Left lung (tissue), 10 donors: Measurements from ENCODE around the gene E2F3. TPM values are rescaled to one million over a fixed set of nuclear protein-coding genes. Genes with fewer than 3 reads are reported as not detected.

Experiments used
- ATAC-seq: fragments of 200-7000 bp; cut with Tn5 transposase; one replicate; pipeline ENCODE4 v1.9.1; 2020; ENCODE audit warnings: moderate library complexity
- DNase-seq, 4 donors: peaks; one replicate each; pipeline ENCODE4 v3.0.0-alpha.2; 2013 to 2020
- H3K27ac ChIP-seq, 2 donors: fragments of 200-600 bp; sonication (generic) in 1 of 2; one replicate each; pipeline versions ENCODE4 v1.5.0 to v1.8.0; 2020 to 2021
- H3K27me3 ChIP-seq, 2 donors: fragments of 200-600 bp; sonication (generic) in 1 of 2; one replicate each; pipeline versions ENCODE4 v1.5.0 to v1.8.0; 2020 to 2021
- H3K36me3 ChIP-seq, 2 donors: fragments of 200-600 bp; sonication (generic) in 1 of 2; one replicate each; pipeline versions ENCODE4 v1.5.0 to v1.8.0; 2020 to 2021
- H3K4me1 ChIP-seq, 2 donors: fragments of 200-600 bp; one replicate each; pipeline ENCODE4 v1.8.0; 2021
- H3K4me3 ChIP-seq, 2 donors: fragments of 200-600 bp; sonication (generic) in 1 of 2; one replicate each; pipeline versions ENCODE4 v1.5.0 to v1.8.0; 2020 to 2021; ENCODE audit warnings: mild to moderate bottlenecking in 1 of 2
- H3K9me3 ChIP-seq, 2 donors: fragments of 200-600 bp; sonication (generic) in 1 of 2; one replicate each; pipeline versions ENCODE4 v1.5.0 to v1.8.0; 2020 to 2021
- intact Hi-C, 2 donors: fragments of 100-400 bp; cut with DNase I; formaldehyde crosslinking; loops; one replicate each; pipeline versions ENCODE4 v1.11.2 to v1.14.2; 2022
- polyA plus RNA-seq, 6 donors: library from polyadenylated mRNA; unstranded; fragments of 120-200 nt; gene quantifications; one replicate each; pipeline ENCODE4 v1.2.1, GENCODE V29; 2013; ENCODE audit not compliant: insufficient read length in 6 of 6
- total RNA-seq, 2 donors: library from RNA; stranded (reverse); fragmentation: NEBNext Ultra II Directional; extraction: Animal tissue kit (Norgen Biotek cat#: 25700); gene quantifications; one replicate each; pipeline ENCODE4 v1.2.1, GENCODE V29; 2021
- TF ChIP-seq, protein P1 (sequence below), 2 donors: fragments of 200-600 bp; sonication (generic) in 1 of 2; IDR thresholded peaks; one replicate each; pipeline versions ENCODE4 v1.5.0 to v1.8.0; 2021; ENCODE audit warnings: antibody characterized with exemption in 2 of 2
- donor health status: DM: no; HTN: yes; CAD: no.
- donor health status: DM: no; HTN: no; CAD: no.

The E2F3 gene
- total and polyA plus RNA-seq, 8 donors: 11.4 to 18.6 (median 15.1) TPM

DNA sequence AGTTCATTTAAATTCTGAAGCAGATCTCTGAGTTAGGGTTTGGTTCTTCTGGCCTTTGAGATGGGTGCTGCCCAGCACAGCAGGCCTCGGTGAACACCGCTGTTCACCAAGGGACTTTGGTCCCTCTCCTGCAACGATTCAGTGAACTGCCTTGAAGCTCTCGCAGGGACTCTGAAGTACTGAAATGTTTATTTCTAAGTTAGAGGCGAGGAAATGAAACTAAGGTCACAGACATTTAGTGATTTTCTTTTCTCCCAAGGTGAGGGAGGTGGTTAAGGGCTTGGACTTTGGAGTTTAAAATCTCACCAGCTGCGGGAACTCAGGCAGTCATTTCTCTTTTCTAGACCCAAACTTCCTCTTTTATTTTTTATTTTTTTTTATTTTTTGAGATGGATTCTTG is 26.2 kb downstream of the E2F3 start:
- peaks cover 0 to 54% of the 10 kb centered on the region in 2 donors for H3K4me1 ChIP-seq
- TF ChIP-seq, protein P1, sequence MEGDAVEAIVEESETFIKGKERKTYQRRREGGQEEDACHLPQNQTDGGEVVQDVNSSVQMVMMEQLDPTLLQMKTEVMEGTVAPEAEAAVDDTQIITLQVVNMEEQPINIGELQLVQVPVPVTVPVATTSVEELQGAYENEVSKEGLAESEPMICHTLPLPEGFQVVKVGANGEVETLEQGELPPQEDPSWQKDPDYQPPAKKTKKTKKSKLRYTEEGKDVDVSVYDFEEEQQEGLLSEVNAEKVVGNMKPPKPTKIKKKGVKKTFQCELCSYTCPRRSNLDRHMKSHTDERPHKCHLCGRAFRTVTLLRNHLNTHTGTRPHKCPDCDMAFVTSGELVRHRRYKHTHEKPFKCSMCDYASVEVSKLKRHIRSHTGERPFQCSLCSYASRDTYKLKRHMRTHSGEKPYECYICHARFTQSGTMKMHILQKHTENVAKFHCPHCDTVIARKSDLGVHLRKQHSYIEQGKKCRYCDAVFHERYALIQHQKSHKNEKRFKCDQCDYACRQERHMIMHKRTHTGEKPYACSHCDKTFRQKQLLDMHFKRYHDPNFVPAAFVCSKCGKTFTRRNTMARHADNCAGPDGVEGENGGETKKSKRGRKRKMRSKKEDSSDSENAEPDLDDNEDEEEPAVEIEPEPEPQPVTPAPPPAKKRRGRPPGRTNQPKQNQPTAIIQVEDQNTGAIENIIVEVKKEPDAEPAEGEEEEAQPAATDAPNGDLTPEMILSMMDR (IDR thresholded peaks at IDR 0.05): no peak
- H3K27ac ChIP-seq: peak overlapping the region in 1 of 2 donors; percentile 64
- H3K9me3 ChIP-seq: no peaks in the 10 kb centered on the region
- H3K36me3 ChIP-seq: peaks cover 0 to 11% of the 10 kb centered on the region in 2 donors
- no peak for ATAC-seq
- H3K27me3 ChIP-seq: no peaks in the 10 kb centered on the region
- DNase-seq: no peak
- no peak overlapping the region for H3K4me3 ChIP-seq
- intact Hi-C loops: no loop called here

DNA sequence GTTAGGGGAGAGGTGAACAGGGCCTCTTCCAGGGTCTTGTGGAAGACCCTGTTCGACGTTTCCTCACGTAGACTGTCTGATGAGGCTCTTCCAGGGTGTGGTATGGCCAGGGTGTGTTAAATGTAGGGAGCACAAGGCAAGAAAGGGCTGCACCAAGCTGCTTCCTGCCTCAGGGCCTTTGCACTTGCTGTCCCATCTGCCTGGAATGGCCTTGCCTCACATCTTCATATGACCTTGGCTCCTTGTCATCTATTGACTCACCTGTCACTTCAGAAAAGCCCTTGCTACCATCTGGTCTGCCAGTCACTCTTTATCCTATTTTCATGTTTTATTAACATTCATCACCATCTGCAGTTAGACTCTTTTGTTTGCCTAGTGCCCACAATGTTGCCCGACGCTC is 31.0 kb downstream of the E2F3 start:
- Histone ChIP-seq H3K36me3 (peaks cover 0 to 13% of the 10 kb centered on the region in 2 donors), H3K4me3 (no peak overlapping the region), H3K4me1 (peaks cover 0 to 11% of the 10 kb centered on the region in 2 donors), H3K9me3 (no peaks in the 10 kb centered on the region), H3K27ac (no peak overlapping the region), H3K27me3 (no peaks in the 10 kb centered on the region)
- DNase-seq (no peak), ATAC-seq (no peak)
- TF ChIP-seq, protein P1 (IDR thresholded peaks at IDR 0.05): no peak
- intact Hi-C loops: no loop called here

DNA sequence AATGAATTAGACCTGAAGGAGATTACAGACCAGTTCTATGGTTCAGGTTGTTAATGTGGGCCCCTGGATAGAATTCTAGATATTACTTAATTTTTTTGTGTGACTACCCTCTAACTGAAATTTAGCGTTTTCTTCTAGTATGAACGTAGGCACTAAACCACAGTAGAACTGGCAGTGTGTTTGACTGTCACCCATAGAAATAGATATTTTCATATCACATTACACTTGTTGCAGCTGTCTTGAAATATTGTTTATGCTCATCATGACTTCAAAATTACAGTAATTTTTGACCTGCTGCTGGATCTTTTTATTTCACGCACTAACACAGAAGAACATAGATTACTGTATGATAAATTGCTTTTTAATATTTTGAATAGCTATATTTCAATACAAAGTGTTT is 31.6 kb downstream of the E2F3 start:
- Histone ChIP-seq H3K27me3 (no peaks in the 10 kb centered on the region), H3K27ac (no peak overlapping the region), H3K9me3 (no peaks in the 10 kb centered on the region), H3K4me1 (peaks cover 0 to 5% of the 10 kb centered on the region in 2 donors), H3K36me3 (peaks cover 0 to 13% of the 10 kb centered on the region in 2 donors), H3K4me3 (no peak overlapping the region)
- TF ChIP-seq, protein P1 (IDR thresholded peaks at IDR 0.05): no peak
- ATAC-seq (no peak), DNase-seq (no peak)
- intact Hi-C loops: no loop called here

DNA sequence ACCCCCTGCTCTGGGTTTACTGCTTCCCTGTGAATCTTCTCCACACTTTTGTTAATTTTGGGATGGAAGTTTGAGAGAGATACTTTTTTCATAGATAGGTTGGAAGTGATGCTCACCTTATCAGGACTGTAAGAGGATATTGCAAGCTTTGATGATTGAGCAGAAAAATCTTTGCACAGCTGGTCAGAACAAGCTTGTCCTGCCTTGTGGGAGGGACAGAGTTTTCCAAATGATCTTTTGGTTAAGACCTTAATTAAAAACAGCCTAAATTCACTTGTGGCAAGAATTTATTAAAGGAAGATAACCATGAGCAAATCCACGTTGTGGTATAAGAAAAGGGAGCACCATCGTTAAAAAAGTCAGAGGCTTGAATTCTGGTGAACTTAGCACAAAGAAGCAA is 32.2 kb downstream of the E2F3 start:
- DNase-seq (no peak), ATAC-seq (no peak)
- Histone ChIP-seq H3K27ac (no peak overlapping the region), H3K4me1 (no peaks in the 10 kb centered on the region), H3K9me3 (no peaks in the 10 kb centered on the region), H3K27me3 (no peaks in the 10 kb centered on the region), H3K4me3 (no peak overlapping the region), H3K36me3 (peaks cover 0 to 13% of the 10 kb centered on the region in 2 donors)
- intact Hi-C loops: no loop called here
- TF ChIP-seq, protein P1 (IDR thresholded peaks at IDR 0.05): no peak

DNA sequence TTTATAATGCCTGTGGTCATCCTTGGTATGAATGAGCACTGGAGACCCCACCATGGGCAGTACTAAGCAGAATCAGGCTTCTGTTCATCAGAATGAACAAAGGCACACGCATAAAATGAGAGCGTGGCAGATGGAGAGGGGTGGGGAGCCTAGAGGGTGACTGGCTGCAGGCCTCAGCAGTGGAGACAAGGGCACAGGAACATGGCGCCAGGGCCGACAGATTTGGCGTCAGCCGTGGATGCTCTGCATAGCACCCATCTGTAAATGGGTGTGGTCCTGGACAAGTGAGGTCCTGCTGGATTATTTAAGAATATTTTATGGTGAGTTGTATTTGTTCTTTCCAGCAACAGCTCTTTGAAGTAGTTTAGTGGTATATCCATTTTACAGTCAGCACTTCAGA is 33.1 kb downstream of the E2F3 start:
- H3K4me3 ChIP-seq: no peak overlapping the region
- no peaks in the 10 kb centered on the region for H3K27me3 ChIP-seq
- TF ChIP-seq, protein P1 (IDR thresholded peaks at IDR 0.05): no peak
- H3K36me3 ChIP-seq: peaks cover 0 to 13% of the 10 kb centered on the region in 2 donors
- intact Hi-C loops: no loop called here
- ATAC-seq: no peak
- no peaks in the 10 kb centered on the region for H3K9me3 ChIP-seq
- H3K27ac ChIP-seq: no peak overlapping the region
- H3K4me1 ChIP-seq: no peaks in the 10 kb centered on the region
- no peak for DNase-seq
